Erythroblast (primary cell): Measurements from ENCODE around the gene PAWR.

Experiments
- GATA1 ChIP-seq: IDR thresholded peaks from 2 replicates; pipeline ENCODE4 v1.6.1; 2011; ENCODE audit warnings: low read depth, mild to moderate bottlenecking, control low read depth, low read length, moderate library complexity
- POLR2A ChIP-seq: IDR thresholded peaks from 2 replicates; pipeline ENCODE4 v1.6.1; 2011; ENCODE audit warnings: mild to moderate bottlenecking, low read length

GRCh38 chr12:79690142-79690637 is 574 bp downstream of the PAWR start:
- TF ChIP-seq POLR2A (no peak), GATA1 (no peak)
